Midbrain (tissue), 1 donor: ENCODE results near the gene ZNF410.
"Not testable (repeated sequence)": the region's sequence is repeated elsewhere in the genome, so short reads cannot be mapped to it uniquely, and the experiment has no call there.

Source experiments
- DNase-seq: peaks from one replicate; lab custom pipeline; 2025; lab: John Stamatoyannopoulos, UW

ZNF410 gene, protein sequence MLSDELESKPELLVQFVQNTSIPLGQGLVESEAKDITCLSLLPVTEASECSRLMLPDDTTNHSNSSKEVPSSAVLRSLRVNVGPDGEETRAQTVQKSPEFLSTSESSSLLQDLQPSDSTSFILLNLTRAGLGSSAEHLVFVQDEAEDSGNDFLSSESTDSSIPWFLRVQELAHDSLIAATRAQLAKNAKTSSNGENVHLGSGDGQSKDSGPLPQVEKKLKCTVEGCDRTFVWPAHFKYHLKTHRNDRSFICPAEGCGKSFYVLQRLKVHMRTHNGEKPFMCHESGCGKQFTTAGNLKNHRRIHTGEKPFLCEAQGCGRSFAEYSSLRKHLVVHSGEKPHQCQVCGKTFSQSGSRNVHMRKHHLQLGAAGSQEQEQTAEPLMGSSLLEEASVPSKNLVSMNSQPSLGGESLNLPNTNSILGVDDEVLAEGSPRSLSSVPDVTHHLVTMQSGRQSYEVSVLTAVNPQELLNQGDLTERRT

DNA sequence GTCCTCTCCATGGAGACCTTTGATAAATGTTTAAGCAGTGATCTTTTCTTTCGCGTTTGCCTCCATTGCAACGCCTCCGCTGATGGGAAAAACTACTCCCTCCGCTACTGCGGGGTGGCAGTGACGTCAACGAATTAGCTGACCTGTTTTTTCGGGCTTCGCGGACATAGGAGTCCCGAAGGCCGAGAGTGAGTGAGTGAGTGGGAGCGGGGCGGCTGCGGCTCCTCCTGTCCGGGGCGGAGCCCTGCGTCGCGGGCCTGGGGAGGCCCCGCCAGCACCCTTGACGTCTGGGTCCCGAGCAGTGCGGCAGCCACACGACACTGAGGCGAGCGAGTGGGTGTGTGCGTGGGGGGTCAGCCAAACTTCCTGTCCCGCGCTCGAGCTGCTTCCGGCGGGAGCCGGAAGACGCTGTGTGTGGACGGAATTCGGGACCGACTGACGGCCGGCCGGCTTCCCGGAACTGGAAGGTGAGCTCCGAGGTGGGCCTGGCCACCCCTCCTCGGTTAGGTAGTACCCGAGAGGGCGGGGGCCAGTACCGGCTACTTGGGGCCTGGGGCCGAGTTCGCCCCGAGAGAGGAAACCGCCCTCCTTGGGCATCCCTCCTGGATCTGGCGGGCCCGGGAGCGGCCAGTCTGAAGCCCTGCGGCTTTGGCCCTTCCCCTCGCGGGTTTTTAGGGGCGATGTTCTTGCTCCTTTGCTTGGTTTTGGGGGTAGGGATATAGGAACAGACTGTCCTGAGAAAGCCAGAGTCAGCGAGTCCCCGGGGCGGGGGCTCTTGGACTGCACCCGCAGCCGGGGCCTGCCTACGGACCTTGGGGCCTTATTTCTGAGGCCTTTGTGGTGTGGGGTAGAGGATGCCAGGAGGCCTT, at the start of gene ZNF410:
TSS of gene ZNF410 (plus strand) at position 411 of the 869 bp plus-strand sequence. CDS start 5,317 bp downstream, outside the sequence.
- DNase-seq: peak; percentile 90

DNA sequence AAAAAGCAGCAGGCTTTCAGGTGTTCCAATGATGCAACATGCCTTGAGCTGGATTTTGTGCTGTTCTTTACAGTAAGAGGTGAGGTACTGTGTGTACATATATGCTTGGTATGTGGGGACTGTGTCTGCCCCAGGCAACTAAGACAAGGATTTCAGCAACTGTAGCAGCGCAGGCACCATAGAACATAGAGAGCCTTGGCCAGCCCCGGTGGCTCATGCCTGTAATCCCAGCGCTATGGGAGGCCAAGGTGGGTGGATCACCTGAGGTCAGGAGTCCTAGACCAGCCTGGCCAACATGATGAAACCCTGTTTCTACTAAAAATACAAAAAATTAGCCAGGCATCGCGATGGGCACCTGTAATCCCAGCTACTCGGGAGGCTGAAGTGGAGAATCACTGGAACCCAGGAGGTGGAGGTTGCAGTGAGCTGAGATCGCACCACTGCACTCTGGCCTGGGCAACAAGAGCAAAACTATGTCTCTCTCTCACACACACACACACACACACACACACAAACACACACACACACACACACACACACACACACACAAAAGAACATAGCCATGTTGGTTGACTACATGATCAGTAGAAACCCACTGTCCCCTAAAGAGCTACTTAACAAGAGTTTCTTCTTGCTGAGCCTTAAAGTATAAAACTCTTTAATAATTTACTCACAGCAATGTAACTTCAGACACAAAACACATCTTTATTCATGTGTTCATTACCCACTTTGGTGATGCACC, 48.2 kb upstream of the ZNF410 start:
- DNase-seq: not testable (repeated sequence)

DNA sequence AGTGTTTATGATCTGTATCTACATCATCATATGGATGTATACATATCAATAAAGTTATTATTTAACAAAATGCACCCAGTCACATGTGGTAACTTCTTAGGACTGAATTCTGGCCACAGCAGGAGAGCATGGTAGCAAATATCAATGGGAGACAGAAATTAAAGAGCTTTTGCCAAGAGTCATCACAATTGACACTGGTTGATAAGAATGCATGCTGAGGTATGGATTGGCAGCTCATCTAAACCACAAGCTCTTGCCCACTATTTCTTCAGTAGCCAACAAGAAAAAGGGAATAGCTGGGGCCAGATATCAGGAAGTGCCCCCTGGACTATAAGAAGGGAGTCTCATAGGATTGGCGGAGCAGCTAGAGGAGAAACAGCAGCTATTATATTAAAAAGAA, 44.5 kb upstream of the ZNF410 start:
- no peak for DNase-seq

DNA sequence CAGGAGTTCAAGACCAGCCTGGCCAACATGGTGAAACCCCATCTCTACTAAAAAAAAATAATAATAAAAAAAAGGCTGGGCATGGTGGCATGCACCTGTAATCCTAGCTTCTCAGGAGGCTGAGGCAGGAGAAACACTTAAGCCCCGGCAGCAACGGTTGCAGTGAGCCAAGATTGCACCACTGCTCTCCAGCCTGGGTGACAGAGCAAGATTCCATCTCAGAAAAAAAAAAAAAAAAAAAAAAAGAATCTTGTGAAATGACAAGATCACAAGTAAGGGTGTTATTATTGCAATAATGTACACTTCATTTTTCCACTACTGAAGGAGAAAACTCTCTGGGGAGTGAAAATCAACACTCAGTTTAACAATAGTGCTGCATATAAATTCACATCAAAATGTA, 43.8 kb upstream of the ZNF410 start:
- no peak for DNase-seq

DNA sequence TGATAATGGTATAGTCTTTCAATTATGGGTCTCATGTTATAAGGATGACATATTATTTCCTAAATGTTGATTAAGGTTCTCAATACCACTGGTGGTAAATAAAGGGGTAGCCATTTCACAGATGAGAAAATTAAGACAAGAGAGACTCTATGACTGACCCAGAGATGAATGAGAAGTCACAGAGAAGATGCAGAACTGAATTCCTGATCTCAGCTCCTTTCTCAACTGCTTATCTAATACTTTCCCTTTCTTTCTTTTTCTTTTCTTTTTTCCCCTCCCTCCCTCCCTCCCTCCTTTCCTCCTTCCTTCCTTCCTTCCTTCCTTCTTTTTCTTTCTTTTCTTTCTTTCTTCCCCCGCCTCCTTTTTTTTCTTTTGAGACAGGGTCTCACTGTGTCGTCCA, 43.4 kb upstream of the ZNF410 start:
- no peak for DNase-seq

DNA sequence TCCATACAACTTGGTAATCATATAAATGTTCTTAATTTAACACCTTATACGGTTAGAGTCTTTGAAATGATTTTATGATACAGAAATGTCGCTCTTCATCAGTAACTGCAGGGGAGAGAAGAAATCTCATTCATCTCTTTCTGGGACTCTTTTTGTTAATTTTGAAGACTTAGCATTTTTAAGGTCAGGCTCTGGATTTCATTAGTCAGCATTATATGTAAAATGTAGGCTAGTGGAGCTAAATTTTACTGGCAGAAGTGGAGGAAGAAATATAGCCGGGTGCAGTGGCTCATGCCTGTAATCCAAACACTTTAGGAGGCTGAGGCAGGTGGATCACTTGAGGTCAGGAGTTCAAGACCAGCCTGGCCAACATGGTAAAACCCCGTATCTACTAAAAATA, 39.7 kb upstream of the ZNF410 start:
- no peak for DNase-seq

DNA sequence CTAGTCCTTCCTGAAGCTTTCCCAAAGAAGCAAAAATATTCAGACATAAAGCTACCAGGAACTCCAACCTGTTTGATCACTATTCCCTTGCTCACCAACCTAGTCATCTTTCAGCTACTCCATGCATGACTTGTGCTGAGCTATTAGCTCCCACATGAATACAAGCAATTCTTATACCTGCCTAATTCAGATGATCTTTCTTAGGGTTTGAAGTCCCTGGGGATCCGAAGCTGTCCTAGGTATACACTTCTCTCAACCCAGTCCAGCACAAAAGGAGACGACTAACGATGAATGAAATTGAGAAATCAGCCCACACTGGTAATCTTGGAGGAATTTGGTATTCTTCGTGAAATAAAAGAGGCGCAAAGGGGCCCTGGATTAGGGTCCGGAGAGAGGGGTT, 35.7 kb upstream of the ZNF410 start:
- peak; percentile 40 for DNase-seq

DNA sequence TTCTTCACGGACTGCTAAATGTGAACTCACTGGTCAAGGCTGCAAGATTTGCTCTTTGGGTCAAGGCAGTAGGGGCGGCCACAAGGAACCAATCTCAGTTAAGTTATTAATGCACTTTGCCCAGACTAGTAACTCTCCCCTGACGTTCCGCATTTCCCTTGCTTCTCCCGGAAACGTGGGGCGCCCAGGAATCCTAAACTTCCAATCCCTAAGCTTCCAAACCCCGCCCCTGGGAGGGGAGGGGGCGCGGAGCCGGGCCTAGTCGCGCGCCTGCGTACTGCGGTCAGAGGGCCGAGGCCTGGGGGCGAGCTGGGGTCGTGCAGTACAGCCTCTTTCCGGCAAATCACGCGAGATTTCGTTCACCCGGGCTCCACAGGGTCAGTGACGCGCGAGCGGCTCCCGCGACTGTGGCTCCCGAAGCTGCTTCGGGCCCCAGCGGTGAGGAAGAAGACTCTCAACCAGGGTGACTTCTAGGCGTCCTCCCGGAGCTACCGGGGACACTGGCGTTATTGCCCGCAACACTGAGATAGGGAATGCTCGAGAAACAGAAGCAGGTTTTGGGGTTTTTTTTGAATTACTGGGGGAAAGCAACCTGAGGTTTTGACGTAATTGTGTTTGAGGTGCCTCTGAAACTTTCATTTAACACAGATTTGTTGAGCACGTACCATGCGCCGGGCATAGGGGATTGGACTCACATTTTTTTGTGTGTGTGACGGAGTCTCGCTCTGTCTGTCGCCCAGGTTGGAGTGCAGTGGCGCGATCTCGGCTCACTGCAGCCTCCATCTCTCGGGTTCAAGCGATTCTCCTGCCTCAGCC, 34.9 kb upstream of the ZNF410 start, which contains the start of gene PTGR2:
TSS of gene PTGR2 (plus strand) at position 265 of the 816 bp plus-strand sequence. CDS start 7,032 bp downstream, outside the sequence.
- DNase-seq: peak; percentile 92

DNA sequence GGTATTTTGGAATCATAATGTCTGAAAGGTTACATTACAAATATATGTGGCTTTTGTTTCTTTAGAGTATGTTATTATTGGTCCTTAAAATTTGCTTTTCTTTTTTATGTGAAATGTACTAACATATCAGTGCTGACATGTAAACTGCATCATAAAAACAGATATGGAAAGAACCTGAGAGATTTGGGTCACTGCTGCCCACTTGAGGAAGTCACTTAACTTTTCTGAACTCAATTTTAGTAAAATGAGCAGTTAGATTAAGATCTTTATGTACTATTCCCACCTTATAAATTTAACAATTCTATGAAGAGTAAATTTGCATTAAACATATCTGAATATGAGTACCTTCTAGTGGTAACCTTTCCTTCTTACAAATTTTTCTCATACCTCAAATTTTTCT, 27.5 kb upstream of the ZNF410 start:
- DNase-seq: no peak

DNA sequence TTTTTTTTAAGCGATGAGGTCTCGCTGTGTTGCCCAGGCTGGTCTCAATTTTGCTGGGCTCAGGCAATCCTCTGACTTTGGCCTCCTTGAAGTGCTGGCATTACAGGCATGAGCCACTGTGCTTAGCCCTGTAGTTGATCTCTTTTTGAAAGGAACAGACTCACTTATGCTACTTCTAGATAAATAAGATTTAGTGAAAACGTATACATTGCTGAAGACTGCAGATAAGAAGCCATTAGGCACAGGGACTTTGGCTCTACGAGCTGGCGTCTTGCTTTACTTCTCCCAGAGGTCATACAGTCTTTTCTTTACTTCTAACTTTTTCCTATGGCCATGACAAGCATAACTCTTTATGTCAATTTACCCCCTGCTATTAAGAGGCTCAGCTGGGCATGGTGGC, 25.6 kb upstream of the ZNF410 start:
- no peak for DNase-seq

DNA sequence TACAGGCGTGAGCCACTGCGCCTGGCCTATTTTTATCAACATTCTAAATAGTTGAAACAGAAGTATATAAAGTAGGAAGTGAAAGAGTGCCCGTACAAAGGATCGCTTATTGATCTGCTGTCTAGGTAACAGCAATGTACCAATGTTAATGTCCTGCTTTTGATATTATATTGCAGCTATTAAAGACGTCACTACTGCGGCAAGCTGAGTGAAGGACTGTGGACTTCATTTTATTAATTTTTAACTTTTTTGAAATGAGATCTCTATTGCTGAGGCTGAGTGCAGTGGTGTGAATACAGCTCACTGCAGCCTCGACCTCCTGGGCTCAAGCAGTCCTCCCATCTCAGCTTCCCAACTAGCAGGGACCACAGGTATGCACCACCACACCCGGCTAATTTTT, 24.2 kb upstream of the ZNF410 start:
- DNase-seq: no peak

DNA sequence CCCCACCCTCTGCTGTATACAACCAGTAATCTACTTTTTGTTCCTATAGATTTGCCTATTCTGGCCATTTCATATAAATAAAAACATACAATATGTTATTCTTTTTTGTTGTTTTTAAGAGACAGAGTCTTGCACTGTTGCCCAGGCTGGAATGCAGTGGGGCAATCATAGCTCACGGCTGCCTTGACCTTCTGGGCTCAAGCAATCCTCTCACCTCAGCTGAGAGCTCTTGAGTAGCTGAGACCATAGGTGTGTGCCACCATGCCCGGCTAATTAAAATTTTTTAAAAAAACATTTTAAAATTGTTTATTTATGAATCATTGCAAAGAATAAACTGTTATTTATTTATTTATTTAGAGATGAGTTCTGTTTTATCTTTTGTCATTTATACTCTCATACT, 23.4 kb upstream of the ZNF410 start:
- DNase-seq: no peak

DNA sequence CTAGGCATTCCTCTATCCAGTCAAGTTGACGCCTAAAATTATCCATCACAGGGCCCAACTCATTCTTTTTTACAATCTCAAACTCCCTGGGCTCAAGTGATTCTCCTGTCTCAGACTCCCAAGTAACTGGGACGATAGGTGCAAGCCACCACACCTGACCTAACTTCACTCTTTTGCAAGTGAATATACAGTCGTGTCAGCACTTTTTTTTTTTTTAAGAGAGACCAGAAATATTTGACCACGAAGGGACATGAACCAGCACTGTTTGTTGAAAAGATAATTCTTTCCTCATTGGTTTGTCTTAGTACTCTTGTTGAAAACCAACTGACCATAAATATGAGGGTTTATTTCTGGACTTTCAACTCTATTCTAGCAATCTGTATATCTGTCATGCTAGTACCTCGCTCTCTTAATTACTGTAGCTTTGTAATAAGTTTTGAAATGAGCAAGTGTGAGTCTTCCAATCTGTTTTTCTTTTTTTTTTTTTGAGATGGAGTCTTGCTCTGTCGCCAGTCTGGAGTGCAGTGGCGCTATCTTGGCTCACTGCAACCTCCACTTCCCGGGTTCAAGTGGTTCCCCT, 21.0 kb upstream of the ZNF410 start:
- no peak for DNase-seq

DNA sequence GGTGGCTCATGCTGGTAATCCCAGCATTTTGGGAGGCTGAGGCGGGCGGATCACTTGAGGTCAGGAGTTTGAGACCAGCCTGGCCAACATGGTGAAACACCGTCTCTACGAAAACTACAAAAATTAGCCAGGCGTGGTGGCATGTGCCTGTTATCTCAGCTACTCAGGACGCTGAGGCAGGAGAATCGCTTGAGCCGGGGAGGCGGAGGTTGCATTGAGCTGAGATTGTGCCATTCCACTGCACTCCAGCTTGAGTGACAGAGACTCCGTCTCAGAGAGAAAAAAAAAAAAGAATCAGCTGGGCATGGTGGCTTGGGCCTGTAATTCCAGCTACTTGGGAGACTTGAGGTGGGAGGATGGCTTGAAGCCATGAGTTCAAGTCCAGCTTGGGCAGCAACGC, 16.9 kb upstream of the ZNF410 start:
- not testable (repeated sequence) for DNase-seq

DNA sequence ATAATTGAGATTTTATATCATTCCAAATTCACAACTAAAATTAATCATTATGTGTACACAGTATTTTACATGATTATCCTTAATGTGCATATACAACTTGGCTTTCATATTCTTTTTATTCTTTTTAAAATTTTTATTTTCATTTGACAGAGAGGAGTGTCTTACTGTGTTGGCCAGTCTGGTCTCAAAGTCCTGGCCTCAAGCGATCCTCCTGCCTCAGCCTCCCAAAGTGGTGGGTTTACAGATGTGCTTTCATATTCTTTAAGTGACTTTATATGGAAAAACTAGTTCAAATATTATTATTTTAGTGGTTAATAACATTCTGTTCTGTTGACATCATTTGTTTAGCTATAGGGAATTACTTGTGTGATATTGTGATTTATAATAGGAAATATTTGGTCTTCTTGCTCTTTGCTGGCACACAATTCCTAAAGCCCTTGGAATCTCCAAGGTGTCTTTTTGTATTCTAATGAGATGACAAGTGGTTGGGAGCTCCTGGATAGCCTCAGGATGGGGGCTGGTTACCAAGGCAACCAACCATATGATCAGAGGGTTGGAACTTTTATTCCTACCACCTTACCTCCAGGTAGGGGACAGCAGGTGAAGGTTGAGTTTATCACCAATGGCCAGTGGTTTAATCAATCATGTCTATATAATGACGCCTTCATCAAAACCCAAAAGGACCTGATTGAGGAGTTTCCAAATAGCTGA, 16.0 kb upstream of the ZNF410 start:
- DNase-seq: no peak

DNA sequence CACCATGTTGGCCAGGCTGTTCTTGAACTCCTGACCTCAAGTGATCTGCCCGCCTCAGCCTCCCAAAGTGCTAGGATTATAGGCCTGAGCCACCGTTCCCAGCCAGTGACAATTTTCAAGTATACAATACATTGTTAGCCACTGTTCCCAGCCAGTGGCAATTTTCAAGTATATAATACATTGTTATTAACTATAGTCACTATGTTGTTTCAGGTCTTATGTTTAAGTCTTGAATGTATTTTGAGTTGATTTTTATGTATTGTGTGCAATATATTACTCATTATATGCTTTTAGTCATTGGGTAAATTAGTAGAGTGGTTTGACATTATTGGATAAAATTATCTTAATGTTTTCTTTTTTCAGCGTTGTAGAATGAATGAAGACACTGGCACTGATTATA, 13.0 kb upstream of the ZNF410 start:
- DNase-seq: no peak

DNA sequence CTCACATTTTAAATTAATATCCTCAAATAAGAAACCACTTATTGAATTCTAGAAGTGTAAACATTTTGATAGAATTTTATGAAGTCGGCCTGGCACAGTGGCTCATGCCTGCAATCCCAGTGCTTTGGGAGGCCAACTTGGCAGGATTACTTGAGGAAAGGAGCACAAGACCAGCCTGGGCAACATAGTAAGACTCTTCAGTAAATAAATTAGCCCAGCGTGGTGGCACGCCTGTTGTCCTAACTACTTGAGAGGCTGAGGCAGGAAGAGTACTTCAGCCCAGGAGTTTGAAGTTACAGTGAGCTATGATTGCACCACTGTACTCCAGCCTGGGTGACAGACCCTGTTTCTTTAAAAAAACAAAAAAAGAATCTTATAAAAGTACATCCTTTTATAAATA, 8.9 kb upstream of the ZNF410 start:
- no peak for DNase-seq

DNA sequence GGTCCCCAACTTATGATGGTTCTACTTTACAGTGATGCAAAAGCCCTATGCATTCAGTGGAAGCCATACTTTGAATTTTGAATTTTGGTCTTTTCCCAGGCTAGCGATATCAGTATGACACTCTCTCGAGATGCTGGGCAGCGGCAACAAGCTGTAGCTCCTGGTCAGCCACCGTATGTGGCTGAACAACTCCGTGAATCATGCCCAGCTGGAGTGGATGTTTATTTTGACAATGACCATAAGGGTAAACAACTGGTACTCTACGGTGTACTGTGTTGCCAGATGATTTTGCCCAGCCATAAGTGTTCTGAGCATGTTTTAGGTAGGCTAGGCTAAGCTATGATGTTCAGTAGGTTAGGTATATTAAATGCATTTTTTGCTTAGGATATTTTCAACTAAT, 8.2 kb upstream of the ZNF410 start:
- DNase-seq: no peak

DNA sequence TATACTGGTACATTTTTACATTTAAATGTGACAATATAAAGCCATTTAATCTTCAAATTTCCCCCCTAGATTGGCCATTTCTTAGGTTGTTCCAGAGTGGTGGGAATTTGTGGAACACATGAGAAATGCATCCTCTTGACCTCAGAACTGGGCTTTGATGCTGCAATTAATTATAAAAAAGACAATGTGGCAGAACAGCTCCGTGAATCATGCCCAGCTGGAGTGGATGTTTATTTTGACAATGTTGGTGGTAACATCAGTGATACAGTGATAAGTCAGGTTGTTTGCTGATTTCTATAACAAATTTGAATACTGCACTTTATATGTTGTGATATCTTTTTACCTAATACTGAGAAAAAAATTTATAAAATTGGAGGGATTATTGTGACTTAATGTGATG, 7.6 kb upstream of the ZNF410 start:
- no peak for DNase-seq
